Mesothelial cell of epicardium (in vitro differentiated cells): Measurements from ENCODE around the gene MYH10. TPM values are rescaled to one million over a fixed set of nuclear protein-coding genes. Genes with fewer than 3 reads are reported as not detected.

Experiments used
- DNase-seq, 2 experiments: peaks; one replicate each; pipeline ENCODE4 v3.0.0; 2021; ENCODE audit warnings: low spot score in 2 of 2; ENCODE audit not compliant: unreplicated experiment in 2 of 2
- H3K27ac Mint-ChIP-seq: 2 replicates; pipeline ENCODE4 v1.8.0; 2021; ENCODE audit warnings: mixed read lengths
- H3K27me3 Mint-ChIP-seq: 2 replicates; pipeline ENCODE4 v1.8.0; 2021; ENCODE audit warnings: low read depth, mixed read lengths
- H3K36me3 Mint-ChIP-seq: 2 replicates; pipeline ENCODE4 v1.8.0; 2021; ENCODE audit warnings: mixed read lengths
- H3K4me1 Mint-ChIP-seq: 2 replicates; pipeline ENCODE4 v1.8.0; 2021; ENCODE audit warnings: mixed read lengths
- H3K4me3 Mint-ChIP-seq: 2 replicates; pipeline ENCODE4 v1.8.0; 2021; ENCODE audit warnings: mild to moderate bottlenecking, moderate library complexity, mixed read lengths
- H3K9me3 Mint-ChIP-seq: 2 replicates; pipeline ENCODE4 v1.8.0; 2021; ENCODE audit warnings: mixed read lengths
- CTCF ChIP-seq: fragments of 200-600 bp; sonication (generic); IDR thresholded peaks from one replicate; pipeline ENCODE4 v1.5.0; 2021; ENCODE audit warnings: antibody characterized with exemption; ENCODE audit not compliant: unreplicated experiment
- total RNA-seq: library from RNA; stranded (reverse); gene quantifications from 3 replicates; pipeline ENCODE4 v1.2.1, GENCODE V29; 2021

Gene MYH10
- total RNA-seq, 1 donor from 2014 or later: 328 TPM

GRCh38 chr17:8672326-8672725, 41.8 kb upstream of the MYH10 start:
- Mint-ChIP-seq H3K9me3 (no peaks in the 10 kb centered on the region), H3K36me3 (no peaks in the 10 kb centered on the region), H3K27me3 (no peaks in the 10 kb centered on the region), H3K27ac (no peak overlapping the region), H3K4me1 (peaks cover 65% of the 10 kb centered on the region), H3K4me3 (no peak overlapping the region)
- DNase-seq: no peak
- TF ChIP-seq CTCF: no peak

GRCh38 chr17:8670421-8670820, 39.9 kb upstream of the MYH10 start:
- TF ChIP-seq CTCF: no peak
- peak overlapping the region; percentile 95 for H3K27ac Mint-ChIP-seq
- H3K9me3 Mint-ChIP-seq: no peaks in the 10 kb centered on the region
- peaks cover 57% of the 10 kb centered on the region for H3K4me1 Mint-ChIP-seq
- H3K4me3 Mint-ChIP-seq: no peak overlapping the region
- DNase-seq: no peak
- H3K27me3 Mint-ChIP-seq: no peaks in the 10 kb centered on the region
- H3K36me3 Mint-ChIP-seq: no peaks in the 10 kb centered on the region

- Mint-ChIP-seq H3K27ac (peak overlapping the region; percentile 2), H3K9me3 (no peaks in the 10 kb centered on the region), H3K4me1 (peaks cover 46% of the 10 kb centered on the region)
These were observed 37.7 kb upstream of the MYH10 start for GRCh38 chr17:8668176-8668740.

DNA sequence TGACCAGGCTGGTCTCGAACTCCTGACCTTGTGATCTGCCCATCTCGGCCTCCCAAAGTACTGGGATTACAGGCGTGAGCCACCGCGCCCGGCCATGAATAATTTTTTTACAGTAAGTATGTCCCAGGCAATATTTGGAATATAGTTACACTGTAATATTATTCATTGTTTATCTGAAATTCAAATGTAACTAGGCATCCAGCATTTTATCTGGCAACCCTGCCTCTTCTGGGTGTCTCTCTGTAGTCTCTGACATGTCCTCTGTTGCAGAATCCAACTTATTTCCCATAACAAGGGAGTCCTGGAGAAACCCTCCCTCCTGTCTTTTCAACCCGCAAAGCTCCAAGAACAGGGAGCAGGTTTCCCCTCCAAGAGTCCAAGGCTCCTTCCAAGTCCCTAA, 36.9 kb upstream of the MYH10 start:
- H3K9me3 Mint-ChIP-seq: no peaks in the 10 kb centered on the region
- no peak for DNase-seq
- TF ChIP-seq CTCF: no peak
- H3K4me1 Mint-ChIP-seq: peaks cover 40% of the 10 kb centered on the region
- H3K36me3 Mint-ChIP-seq: no peaks in the 10 kb centered on the region
- H3K27me3 Mint-ChIP-seq: no peaks in the 10 kb centered on the region
- no peak overlapping the region for H3K4me3 Mint-ChIP-seq
- peak overlapping the region; percentile 50 for H3K27ac Mint-ChIP-seq

More at GRCh38 chr17:8668176-8668740, 37.7 kb upstream of the MYH10 start:
- TF ChIP-seq CTCF: no peak
- DNase-seq: no peak
- no peaks in the 10 kb centered on the region for H3K27me3 Mint-ChIP-seq
- H3K36me3 Mint-ChIP-seq: no peaks in the 10 kb centered on the region
- H3K4me3 Mint-ChIP-seq: no peak overlapping the region

DNA sequence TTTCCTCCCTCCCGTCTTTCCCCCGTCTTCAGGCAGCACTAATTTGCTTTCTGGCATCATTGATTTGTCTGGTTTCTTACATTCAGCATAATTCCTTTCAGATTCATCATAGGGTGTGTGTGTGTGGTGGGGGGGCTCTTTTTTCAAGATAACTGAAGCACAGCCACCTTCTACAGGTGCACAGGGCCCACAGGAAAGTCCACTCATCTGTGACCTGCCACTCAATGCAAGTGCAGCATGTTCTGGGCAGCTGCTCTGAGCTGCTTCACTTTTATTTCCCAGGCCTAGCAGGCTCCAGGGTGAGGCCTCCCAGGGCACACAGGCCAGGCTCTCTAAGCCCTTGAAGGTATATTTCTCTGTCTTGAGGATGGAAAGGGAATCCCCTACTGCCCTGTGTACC, 35.2 kb upstream of the MYH10 start:
- Mint-ChIP-seq H3K36me3 (no peaks in the 10 kb centered on the region), H3K9me3 (no peaks in the 10 kb centered on the region), H3K4me1 (peaks cover 36% of the 10 kb centered on the region), H3K4me3 (no peak overlapping the region), H3K27ac (no peak overlapping the region), H3K27me3 (peaks cover 1% of the 10 kb centered on the region)
- no peak for DNase-seq
- no peak for TF ChIP-seq CTCF
